HAP-1 (cell line): ENCODE measurements around the gene SYDE2.

ENCODE experiments used
- DNase-seq, 2 experiments: peaks; one replicate each; pipeline ENCODE4 v3.0.0-alpha.2; 2016 to 2020; ENCODE audit warnings: low spot score in 2 of 2
- H3K27me3 ChIP-seq: fragments of 250-450 bp; sonication (Bioruptor Pico); 2 replicates; pipeline ENCODE4 v1.5.1; 2020; ENCODE audit warnings: low read depth, mild to moderate bottlenecking, moderate library complexity
- H3K36me3 ChIP-seq: fragments of 250-450 bp; sonication (Bioruptor Pico); replicated peaks from 2 replicates; pipeline ENCODE4 v1.5.1; 2020; ENCODE audit warnings: mild to moderate bottlenecking
- H3K4me1 ChIP-seq: fragments of 250-450 bp; sonication (Bioruptor Pico); 2 replicates; pipeline ENCODE4 v1.5.1; 2020; ENCODE audit warnings: mild to moderate bottlenecking
- H3K4me3 ChIP-seq: fragments of 250-450 bp; sonication (Bioruptor Pico); 2 replicates; pipeline ENCODE4 v1.5.1; 2020; ENCODE audit warnings: mild to moderate bottlenecking, moderate library complexity
- H3K9me3 ChIP-seq: fragments of 250-450 bp; sonication (Bioruptor Pico); 2 replicates; pipeline ENCODE4 v1.5.1; 2020; ENCODE audit warnings: mild to moderate bottlenecking, moderate library complexity
- in situ Hi-C: fragments of 300-500 bp; cut with MboI; formaldehyde crosslinking; loops from 3 replicates; pipeline ENCODE4 v1.14.3; 2020; ENCODE audit warnings: low sequenced_read_pairs, inconsistent platforms, mixed read lengths

SYDE2 gene

GRCh38 chr1:85116856-85117255, 84.0 kb downstream of the SYDE2 start:
- no peak overlapping the region for H3K4me3 ChIP-seq
- H3K4me1 ChIP-seq = no peaks in the 10 kb centered on the region
- H3K36me3 ChIP-seq = no peaks in the 10 kb centered on the region
- in situ Hi-C loops = no loop called here
- H3K27me3 ChIP-seq = no peaks in the 10 kb centered on the region
- DNase-seq = no peak
- H3K9me3 ChIP-seq = no peaks in the 10 kb centered on the region

GRCh38 chr1:85115933-85116332, 84.9 kb downstream of the SYDE2 start:
- in situ Hi-C loops = no loop called here
- DNase-seq = no peak

GRCh38 chr1:85111695-85112094, 89.1 kb downstream of the SYDE2 start:
- Histone ChIP-seq H3K4me1 (peaks cover 3% of the 10 kb centered on the region; the same call in 1 of the 2 replicates), H3K27me3 (no peaks in the 10 kb centered on the region), H3K9me3 (no peaks in the 10 kb centered on the region), H3K4me3 (no peak overlapping the region), H3K36me3 (no peaks in the 10 kb centered on the region)
- in situ Hi-C loops = loop anchor here (5.0 kb wide), 1 partner anchor 136 kb away; no protein-coding TSS in a partner anchor
- DNase-seq = peak in 1 of 2 experiments; percentile 18

More at GRCh38 chr1:85115933-85116332, 84.9 kb downstream of the SYDE2 start:
- H3K9me3 ChIP-seq = no peaks in the 10 kb centered on the region
- no peak overlapping the region for H3K4me3 ChIP-seq
- H3K4me1 ChIP-seq = peaks cover 3% of the 10 kb centered on the region; the same call in 1 of the 2 replicates
- no peaks in the 10 kb centered on the region for H3K27me3 ChIP-seq
- H3K36me3 ChIP-seq = no peaks in the 10 kb centered on the region

GRCh38 chr1:85109475-85109874, 91.3 kb downstream of the SYDE2 start:
- Histone ChIP-seq H3K36me3 (no peaks in the 10 kb centered on the region), H3K27me3 (no peaks in the 10 kb centered on the region), H3K4me1 (peaks cover 3% of the 10 kb centered on the region; the same call in 1 of the 2 replicates), H3K4me3 (no peak overlapping the region), H3K9me3 (no peaks in the 10 kb centered on the region)
- in situ Hi-C loops = no loop called here
- peak; percentile 67 to 77 for DNase-seq
